Stromal cell of bone marrow (primary cell): ENCODE data around the gene ARHGAP15.

ENCODE experiments used
- DNase-seq: peaks from one replicate; pipeline ENCODE4 v3.0.0-alpha.2; 2012; ENCODE audit warnings: low read depth

Gene ARHGAP15

GRCh38 chr2:143345887-143346787 lies 216.9 kb downstream of the ARHGAP15 start:
- DNase-seq, result no peak

- DNase-seq, result no peak
Observed at GRCh38 chr2:143347271-143347695, 218.1 kb downstream of the ARHGAP15 start.

- no peak for DNase-seq
Observed at GRCh38 chr2:143347901-143348414, 218.7 kb downstream of the ARHGAP15 start.

- DNase-seq, result no peak
Observed at GRCh38 chr2:143354050-143354750, 225.0 kb downstream of the ARHGAP15 start.

- no peak for DNase-seq
Observed at GRCh38 chr2:143355870-143356269, 226.7 kb downstream of the ARHGAP15 start.

GRCh38 chr2:143356336-143356735 lies 227.1 kb downstream of the ARHGAP15 start:
- no peak for DNase-seq

- DNase-seq, result no peak
Observed at GRCh38 chr2:143356736-143357446, 227.7 kb downstream of the ARHGAP15 start.

GRCh38 chr2:143357966-143358365 lies 228.7 kb downstream of the ARHGAP15 start:
- no peak for DNase-seq

- no peak for DNase-seq
Observed at GRCh38 chr2:143361346-143361745, 232.1 kb downstream of the ARHGAP15 start.

DNA sequence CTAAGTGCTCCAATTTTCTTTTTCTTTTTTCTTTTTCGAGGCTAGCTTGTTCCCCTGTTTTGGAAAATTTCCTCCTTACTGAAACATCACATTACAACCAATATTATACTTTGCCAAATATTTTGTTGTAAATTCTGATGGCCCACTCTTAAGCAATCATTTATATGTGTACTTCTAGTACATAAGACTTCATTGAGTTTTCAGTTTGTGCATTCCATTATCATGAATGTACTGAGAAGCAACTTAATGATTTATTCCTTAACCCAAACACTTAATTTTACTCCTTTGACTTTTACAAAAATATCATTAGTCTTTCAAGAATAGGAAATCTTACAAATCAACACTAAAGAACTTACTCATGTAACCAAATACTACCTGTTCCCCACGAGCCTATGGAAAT lies 242.4 kb downstream of the ARHGAP15 start:
- no peak for DNase-seq

DNA sequence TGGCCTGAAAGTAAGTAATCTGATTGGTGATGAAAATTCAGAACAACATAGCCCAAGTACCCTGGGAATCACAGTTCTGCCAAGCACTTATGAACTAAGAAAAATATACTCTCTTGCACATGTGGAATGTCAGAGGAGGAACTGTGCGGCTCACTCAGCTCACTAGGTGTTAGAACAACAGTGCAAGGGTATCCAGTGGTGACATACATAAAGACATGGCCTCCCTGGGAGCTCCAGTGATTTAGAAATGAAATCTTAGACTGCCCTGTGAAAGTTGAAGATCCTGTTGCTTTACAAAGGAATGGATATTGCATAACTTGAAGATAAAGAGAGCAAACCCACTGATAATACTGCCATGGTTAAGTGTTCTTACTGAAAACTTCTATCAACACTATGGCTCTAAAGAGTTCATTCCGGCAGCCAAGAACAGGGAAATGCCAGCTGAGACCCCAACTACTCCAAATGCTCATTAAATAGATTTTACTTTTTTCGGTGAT lies 246.2 kb downstream of the ARHGAP15 start:
- no peak for DNase-seq

GRCh38 chr2:143378996-143379395 lies 249.8 kb downstream of the ARHGAP15 start:
- no peak for DNase-seq

DNA sequence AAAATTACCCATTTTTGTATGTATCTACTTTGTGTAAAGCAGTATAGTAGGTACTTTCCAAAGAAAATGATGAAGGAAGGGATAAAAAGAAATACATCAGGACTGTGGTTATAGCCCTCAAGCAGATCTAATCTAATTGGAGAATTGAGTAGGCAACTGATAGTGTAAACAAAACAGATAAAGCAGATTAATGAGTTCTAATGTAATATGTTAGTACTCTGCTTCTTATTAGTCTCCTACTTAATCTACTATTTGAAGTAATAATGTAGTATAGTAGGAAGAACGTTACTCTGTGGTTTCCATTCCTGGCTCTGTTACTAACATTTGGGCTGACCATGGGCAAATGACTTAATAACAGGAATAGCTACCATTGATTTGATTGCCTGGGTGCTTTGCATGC lies 250.7 kb downstream of the ARHGAP15 start:
- no peak for DNase-seq

DNA sequence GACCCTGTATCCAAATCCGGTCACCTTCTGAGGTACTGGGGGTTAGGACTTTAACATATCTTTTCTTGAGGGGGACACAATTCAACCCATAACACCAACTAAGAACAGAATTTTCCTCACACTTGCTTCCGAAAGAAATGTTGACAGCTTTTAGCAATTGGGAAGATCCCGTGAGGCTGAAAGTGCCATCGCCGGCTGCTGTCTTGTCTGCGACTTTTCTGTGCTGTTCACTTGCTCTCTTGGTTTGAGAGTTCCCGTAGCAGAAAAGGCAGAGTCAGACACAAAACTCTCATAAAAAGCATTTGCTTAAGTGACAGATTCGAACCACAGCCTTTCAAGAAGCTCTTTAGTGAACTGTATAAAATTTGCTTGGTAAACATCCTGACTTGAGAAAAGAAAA lies 253.4 kb downstream of the ARHGAP15 start:
- no peak for DNase-seq

GRCh38 chr2:143383016-143383415 lies 253.8 kb downstream of the ARHGAP15 start:
- DNase-seq, result no peak

- no peak for DNase-seq
Observed at GRCh38 chr2:143384111-143384510, 254.9 kb downstream of the ARHGAP15 start.

DNA sequence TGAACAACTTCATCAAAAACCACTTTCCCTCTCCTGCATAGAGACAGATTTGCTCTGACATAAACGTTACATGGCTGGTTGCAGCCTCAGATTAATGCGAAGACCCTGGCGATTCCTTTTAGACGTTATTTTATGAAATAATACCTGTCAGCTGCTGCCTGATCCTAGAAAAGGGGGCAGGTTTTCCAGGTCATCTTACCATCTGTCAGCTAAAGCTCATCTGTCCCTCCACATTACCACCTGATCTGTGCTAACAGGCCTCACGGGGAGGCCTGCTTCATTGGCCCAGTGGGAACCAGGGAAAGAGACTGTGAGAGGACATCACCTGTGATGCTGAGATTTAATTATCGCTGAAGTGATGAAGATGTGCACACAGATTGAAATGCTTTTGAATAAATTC lies 261.0 kb downstream of the ARHGAP15 start:
- no peak for DNase-seq

- DNase-seq, result no peak
Observed at GRCh38 chr2:143392358-143392757, 263.1 kb downstream of the ARHGAP15 start.

GRCh38 chr2:143394062-143394461 lies 264.8 kb downstream of the ARHGAP15 start:
- DNase-seq, result no peak

GRCh38 chr2:143397884-143398614 lies 268.8 kb downstream of the ARHGAP15 start:
- DNase-seq, result peak; percentile 18

DNA sequence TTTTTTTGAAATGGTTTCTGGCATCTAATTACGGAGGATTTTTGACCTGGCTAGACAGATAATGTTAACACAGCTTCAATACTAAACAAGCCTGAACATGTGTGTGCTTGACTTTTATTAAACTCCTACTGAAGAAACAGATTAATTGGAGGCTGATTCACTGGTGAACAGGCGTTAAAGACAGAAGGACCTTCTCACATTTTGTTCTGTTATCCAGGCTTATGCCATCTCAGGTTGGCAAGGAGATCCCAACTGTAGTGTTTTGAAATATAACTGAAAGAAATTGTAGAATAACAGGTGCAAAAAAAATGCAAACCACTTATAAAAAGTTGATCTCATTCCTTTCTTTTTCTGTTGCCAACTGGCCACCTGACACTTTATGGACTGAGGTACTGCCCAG lies 269.6 kb downstream of the ARHGAP15 start:
- DNase-seq, result no peak
